HCT116 (cell line): ENCODE results near the gene GPS1. TPM values are rescaled to one million over a fixed set of nuclear protein-coding genes. Genes with fewer than 3 reads are reported as not detected.
"Not testable (repeated sequence)": the region's sequence is repeated elsewhere in the genome, so short reads cannot be mapped to it uniquely, and the experiment has no call there.

Experiments
- ATAC-seq: fragments of 200-7000 bp; cut with Tn5 transposase; 2 replicates; pipeline ENCODE4 v1.9.1; 2020; ENCODE audit warnings: mild to moderate bottlenecking, moderate library complexity
- BruUV-seq: library from RNA; stranded (reverse); fragments of 400-500 nt; replicated peaks from 2 replicates; lab custom pipeline; 2021; lab: Mats Ljungman, UMichigan
- CTCF ChIA-PET: fragments of 300-600 bp; sonication (Branson Sonifier 250); formaldehyde crosslinking; loops from one replicate; lab custom pipeline; 2021; ENCODE audit warnings: antibody characterized with exemption; lab: Charles Lee
- POLR2A ChIA-PET: fragments of 300-600, 350-600 bp; sonication (Branson Sonifier 250); formaldehyde crosslinking; loops from one replicate; lab custom pipeline; 2021; ENCODE audit warnings: antibody characterized with exemption; lab: Charles Lee
- RAD21 ChIA-PET, 2 experiments: fragments of 300-600 bp; sonication (Branson Sonifier 250); formaldehyde crosslinking; loops; one replicate each; lab custom pipeline; 2023; ENCODE audit warnings: low total read pairs in 2 of 2; ENCODE audit not compliant: uncharacterized antibody in 2 of 2, unreplicated experiment in 2 of 2, low non-redundant PET in 1 of 2; lab: Charles Lee
- DNase-seq: peaks from one replicate; pipeline ENCODE4 v3.0.0-alpha.2; 2010; ENCODE audit warnings: low read depth, low spot score
- H2AFZ ChIP-seq: fragments of 200-600 bp; shearing (Covaris generic), sonication (generic); 2 replicates; pipeline ENCODE4 v1.6.1; 2017; ENCODE audit warnings: low read depth, mixed run types, mixed read lengths, antibody characterized with exemption, low read length; ENCODE audit not compliant: poor library complexity, severe bottlenecking
- H3K27ac ChIP-seq: 2 replicates; pipeline ENCODE4 v1.5.1; 2012; ENCODE audit warnings: low read depth, low read length
- H3K27me3 ChIP-seq: fragments of 200-600 bp; sonication (generic); 2 replicates; pipeline ENCODE4 v1.6.1; 2016; ENCODE audit warnings: mixed run types, low read length, mixed read lengths; ENCODE audit not compliant: insufficient read depth
- H3K36me3 ChIP-seq, 2 experiments: fragments of 200-500 bp in 1 of 2; fragments of 200-600 bp in 1 of 2; sonication (Bioruptor generic) in 1 of 2; sonication (generic) in 1 of 2; 2 replicates each; pipeline versions ENCODE4 v1.5.1 to v1.6.1; 2014 to 2016; ENCODE audit warnings: low read length in 2 of 2, inconsistent platforms in 1 of 2, mixed read lengths in 1 of 2, mixed run types in 1 of 2; ENCODE audit not compliant: insufficient read depth in 2 of 2, control insufficient read depth in 1 of 2
- H3K4me1 ChIP-seq, 2 experiments: fragments of 200-600 bp in 1 of 2; sonication (generic) in 1 of 2; 2 replicates each; pipeline versions ENCODE4 v1.5.1 to v1.6.1; 2012 to 2017; ENCODE audit warnings: low read length in 2 of 2, inconsistent platforms in 1 of 2, mild to moderate bottlenecking in 1 of 2, mixed read lengths in 1 of 2, mixed run types in 1 of 2, moderate library complexity in 1 of 2; ENCODE audit not compliant: insufficient read depth in 2 of 2, control insufficient read depth in 1 of 2
- H3K4me2 ChIP-seq: fragments of 200-600 bp; sonication (generic); 2 replicates; pipeline ENCODE4 v1.6.1; 2017; ENCODE audit warnings: mixed run types, low read length, mixed read lengths
- H3K4me3 ChIP-seq, 2 experiments: fragments of 200-600 bp in 1 of 2; sonication (generic) in 1 of 2; replicated peaks in 1 of 2; 2 replicates each; pipeline ENCODE4 v1.5.1; 2011 to 2016; ENCODE audit warnings: low read length in 2 of 2, control low read depth in 1 of 2, low read depth in 1 of 2, mild to moderate bottlenecking in 1 of 2, mixed read lengths in 1 of 2, mixed run types in 1 of 2
- H3K79me2 ChIP-seq: fragments of 200-600 bp; sonication (generic); 2 replicates; pipeline ENCODE4 v1.6.1; 2017; ENCODE audit warnings: mild to moderate bottlenecking, mixed run types, low read length, moderate library complexity, mixed read lengths; ENCODE audit not compliant: insufficient read depth
- H3K9ac ChIP-seq: fragments of 200-600 bp; sonication (generic); 2 replicates; pipeline ENCODE4 v1.6.1; 2016; ENCODE audit warnings: low read length, mixed read lengths
- H3K9me2 ChIP-seq: fragments of 200-600 bp; sonication (generic), shearing (Covaris generic); 2 replicates; pipeline ENCODE4 v1.6.1; 2017; ENCODE audit warnings: mixed run types, mild to moderate bottlenecking, moderate library complexity; ENCODE audit not compliant: insufficient read depth
- H3K9me3 ChIP-seq, 2 experiments: fragments of 200-500 bp in 1 of 2; fragments of 200-600 bp in 1 of 2; sonication (Bioruptor generic) in 1 of 2; sonication (generic) in 1 of 2; 2 replicates each; pipeline ENCODE4 v1.6.1; 2014 to 2017; ENCODE audit warnings: low read length in 2 of 2, mixed read lengths in 2 of 2, inconsistent platforms in 1 of 2, low read depth in 1 of 2, mild to moderate bottlenecking in 1 of 2, mixed run types in 1 of 2, moderate library complexity in 1 of 2; ENCODE audit not compliant: control insufficient read depth in 1 of 2, insufficient read depth in 1 of 2
- H4K20me1 ChIP-seq: fragments of 200-600 bp; sonication (generic), shearing (Covaris generic); 2 replicates; pipeline ENCODE4 v1.6.1; 2017; ENCODE audit warnings: mixed run types, mild to moderate bottlenecking, moderate library complexity; ENCODE audit not compliant: insufficient read depth
- CTCF ChIP-seq, 3 experiments: fragments of 200-600 bp in 1 of 3; sonication (generic) in 1 of 3; IDR thresholded peaks in 2 of 3; conservative IDR thresholded peaks in 1 of 3; 2 replicates each; pipeline ENCODE4 v1.5.1; 2012 to 2017; ENCODE audit warnings: low read depth in 2 of 3, low read length in 2 of 3, antibody characterized with exemption in 1 of 3, borderline replicate concordance in 1 of 3, control low read depth in 1 of 3, mild to moderate bottlenecking in 1 of 3, mixed read lengths in 1 of 3, mixed run types in 1 of 3, moderate library complexity in 1 of 3; ENCODE audit not compliant: insufficient read depth in 1 of 3
- POLR2A ChIP-seq: IDR thresholded peaks from 2 replicates; pipeline ENCODE4 v1.7.0; 2011; ENCODE audit warnings: borderline replicate concordance; ENCODE audit not compliant: insufficient read depth, insufficient read length; ENCODE audit errors: extremely low read depth
- POLR2AphosphoS5 ChIP-seq: IDR thresholded peaks from 2 replicates; pipeline ENCODE4 v1.6.1; 2011; ENCODE audit warnings: mild to moderate bottlenecking, low read depth, low read length, moderate library complexity
- SIN3A ChIP-seq: IDR thresholded peaks from 2 replicates; pipeline ENCODE4 v1.6.1; 2012; ENCODE audit warnings: low read depth
- TCF7L2 ChIP-seq: IDR thresholded peaks from 2 replicates; pipeline ENCODE4 v1.7.0; 2011; ENCODE audit warnings: borderline replicate concordance, inconsistent platforms; ENCODE audit not compliant: insufficient read depth, insufficient read length; ENCODE audit errors: extremely low read depth
- ZFX ChIP-seq: fragments of 450-650 bp; IDR thresholded peaks from 2 replicates; pipeline ENCODE4 v1.6.1; 2017
- intact Hi-C: fragments of 100-400 bp; cut with micrococcal nuclease; formaldehyde crosslinking; loops from 2 replicates; pipeline ENCODE4 v1.10.0; 2022
- total RNA-seq: library from RNA; stranded (reverse); gene quantifications from one replicate; pipeline ENCODE4 v1.2.1, GENCODE V29; 2021; ENCODE audit not compliant: unreplicated experiment

GPS1 gene
- total RNA-seq, 1 experiment from 2014 or later, result 205 TPM

DNA sequence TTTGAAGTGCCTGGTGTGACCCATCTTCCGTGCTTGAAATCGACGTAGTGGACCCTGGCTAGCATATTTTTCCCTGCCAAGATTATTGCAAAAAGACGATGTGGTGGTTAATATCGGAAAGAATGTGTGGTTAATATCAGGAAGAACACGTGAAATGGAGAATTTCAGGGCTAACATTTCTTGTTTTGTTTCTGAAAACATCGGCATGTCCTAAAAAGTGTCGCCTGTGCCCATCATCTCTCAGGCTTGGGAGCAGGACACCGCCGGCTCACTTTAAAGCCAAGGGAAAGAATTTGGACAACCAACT, 13.9 kb upstream of the GPS1 start:
- Histone ChIP-seq H4K20me1 (no peaks in the 10 kb centered on the region), H3K9ac (peak overlapping the region; percentile 94; the same call in 1 of the 2 replicates), H3K27ac (peak overlapping the region; percentile 91), H3K4me3 (peak overlapping the region; percentile 30 to 92), H3K9me3 (no peaks in the 10 kb centered on the region), H3K79me2 (peaks cover 20% of the 10 kb centered on the region; the same call in 1 of the 2 replicates), H2AFZ (peak overlapping the region; percentile 49), H3K4me1 (peaks cover 15 to 42% of the 10 kb centered on the region in 2 experiments), H3K27me3 (no peaks in the 10 kb centered on the region), H3K4me2 (peak overlapping the region; percentile 95), H3K36me3 (peaks cover 0 to 12% of the 10 kb centered on the region in 2 experiments; a peak in 1 of 4 replicates), H3K9me2 (no peaks in the 10 kb centered on the region)
- ChIA-PET RAD21 (interaction anchor here (1.0 to 1.1 kb wide), 2 partner anchors 15 to 78 kb away, joined by 10 to 11 read pairs; partner anchors contain the start of genes CENPX (in 1 of the 2) and LRRC45 (in 1 of the 2)), POLR2A (interaction anchor here (0.7 to 1.5 kb wide), 8 partner anchors 9 to 165 kb away, joined by 3 to 8 read pairs (median 4); partner anchors contain the start of genes CENPX, FASN, LRRC45 and PYCR1), CTCF (interaction anchor here (0.5 to 4.8 kb wide), 20 partner anchors 9 to 733 kb away, joined by 3 to 57 read pairs (median 4); partner anchors contain the start of genes CENPX, FASN, GPS1 and LRRC45)
- BruUV-seq, result no TSS peak
- DNase-seq, result no peak
- intact Hi-C loops, result loop anchor here (2.0 to 10.0 kb wide), 3 partner anchors 61 to 377 kb away; partner anchors contain the start of genes FASN, HEXD and OGFOD3
- TF ChIP-seq TCF7L2, result peak; percentile 93
- TF ChIP-seq POLR2A, result no peak
- no peak for TF ChIP-seq POLR2AphosphoS5
- no peak for TF ChIP-seq SIN3A
- TF ChIP-seq ZFX, result no peak
- no peak for TF ChIP-seq CTCF (IDR thresholded peaks at IDR 0.05 in 2 of 3, conservative IDR thresholded peaks at IDR 0.05 in 1 of 3; ENCODE audit: borderline replicate concordance in 1 of 3, insufficient read depth in 1 of 3, low read depth in 2 of 3, low read length in 2 of 3)
- no peak for ATAC-seq

GRCh38 chr17:82038796-82039409, 12.8 kb upstream of the GPS1 start:
- H3K27me3 ChIP-seq, H4K20me1 ChIP-seq, H2AFZ ChIP-seq, H3K4me2 ChIP-seq, H3K9ac ChIP-seq, BruUV-seq, DNase-seq, H3K9me2 ChIP-seq, H3K27ac ChIP-seq, ATAC-seq, H3K4me3 ChIP-seq, H3K9me3 ChIP-seq, POLR2A ChIA-PET, RAD21 ChIA-PET: not testable (repeated sequence)
- peaks cover 18% of the 10 kb centered on the region; the same call in 1 of the 2 replicates for H3K79me2 ChIP-seq
- CTCF ChIA-PET, result interaction anchor here (1.6 kb wide), 1 partner anchor 111 kb away, joined by 5 read pairs; the partner anchor contains the start of gene MAFG
- intact Hi-C loops, result loop anchor here (10.0 kb wide), 2 partner anchors 256 to 376 kb away; partner anchors contain the start of genes HEXD and OGFOD3
- peaks cover 13 to 35% of the 10 kb centered on the region in 2 experiments for H3K4me1 ChIP-seq
- H3K36me3 ChIP-seq, result peaks cover 0 to 12% of the 10 kb centered on the region in 2 experiments; a peak in 1 of 4 replicates
